ENCODE data around the gene NIT2. TPM values are rescaled to one million over a fixed set of nuclear protein-coding genes. Genes with fewer than 3 reads are reported as not detected.

Gene NIT2
- total RNA-seq, 4 donors from 2014 or later, result 13.5 to 45.2 (median 24.2) TPM

- Histone ChIP-seq H3K4me1 (no peaks in the 10 kb centered on the region), H3K36me3 (peaks cover 0 to 78% of the 10 kb centered on the region in 2 donors), H3K27me3 (no peaks in the 10 kb centered on the region), H3K4me3 (no peak overlapping the region), H3K9me3 (no peaks in the 10 kb centered on the region), H3K27ac (no peak overlapping the region)
- no peak for TF ChIP-seq CTCF (IDR thresholded peaks at IDR 0.05 in 4 of 5, conservative IDR thresholded peaks at IDR 0.05 in 1 of 5)
- no peak for TF ChIP-seq POLR2A (IDR thresholded peaks at IDR 0.05)
- ATAC-seq, result no peak
- intact Hi-C loops (cut with DNase I; ENCODE audit: low total_unique reads), result no loop called here
- DNase-seq, result no peak
- in situ Hi-C loops (cut with MboI; ENCODE audit: low sequenced_read_pairs in 4 of 4), result no loop called here
Measured at GRCh38 chr3:100384733-100385525, 50.4 kb downstream of the NIT2 start.

GRCh38 chr3:100386437-100387074, 52.0 kb downstream of the NIT2 start:
- no peak for ATAC-seq
- H3K4me1 ChIP-seq, result peaks cover 1 to 6% of the 10 kb centered on the region in 2 donors
- DNase-seq, result no peak
- intact Hi-C loops (cut with DNase I; ENCODE audit: low total_unique reads), result no loop called here
- H3K27ac ChIP-seq, result no peak overlapping the region
- no peak overlapping the region for H3K4me3 ChIP-seq
- TF ChIP-seq POLR2A (IDR thresholded peaks at IDR 0.05) (no peak), CTCF (IDR thresholded peaks at IDR 0.05 in 4 of 5, conservative IDR thresholded peaks at IDR 0.05 in 1 of 5) (no peak)
- H3K9me3 ChIP-seq, result no peaks in the 10 kb centered on the region
- no peaks in the 10 kb centered on the region for H3K27me3 ChIP-seq
- in situ Hi-C loops (cut with MboI; ENCODE audit: low sequenced_read_pairs in 4 of 4), result no loop called here
- peaks cover 0 to 62% of the 10 kb centered on the region in 2 donors for H3K36me3 ChIP-seq

- TF ChIP-seq POLR2A (IDR thresholded peaks at IDR 0.05), result no peak
- TF ChIP-seq CTCF (IDR thresholded peaks at IDR 0.05 in 4 of 5, conservative IDR thresholded peaks at IDR 0.05 in 1 of 5), result no peak
- Histone ChIP-seq H3K27me3 (no peaks in the 10 kb centered on the region), H3K9me3 (no peaks in the 10 kb centered on the region), H3K36me3 (peaks cover 0 to 37% of the 10 kb centered on the region in 2 donors), H3K4me1 (peaks cover 10 to 13% of the 10 kb centered on the region in 2 donors), H3K27ac (no peak overlapping the region), H3K4me3 (no peak overlapping the region)
- intact Hi-C loops (cut with DNase I; ENCODE audit: low total_unique reads), result no loop called here
- no peak for ATAC-seq
- DNase-seq, result no peak
- in situ Hi-C loops (cut with MboI; ENCODE audit: low sequenced_read_pairs in 4 of 4), result no loop called here
Measured at GRCh38 chr3:100389025-100389424, 54.5 kb downstream of the NIT2 start.

GRCh38 chr3:100395679-100396431, 61.3 kb downstream of the NIT2 start:
- ATAC-seq, result no peak
- in situ Hi-C loops (cut with MboI; ENCODE audit: low sequenced_read_pairs in 4 of 4), result no loop called here

More at GRCh38 chr3:100395679-100396431, 61.3 kb downstream of the NIT2 start:
- TF ChIP-seq CTCF (IDR thresholded peaks at IDR 0.05 in 4 of 5, conservative IDR thresholded peaks at IDR 0.05 in 1 of 5) (no peak), POLR2A (IDR thresholded peaks at IDR 0.05) (no peak)
- Histone ChIP-seq H3K9me3 (no peaks in the 10 kb centered on the region), H3K36me3 (no peaks in the 10 kb centered on the region), H3K4me3 (no peak overlapping the region), H3K27ac (peak overlapping the region in 2 of 4 donors; percentile 44 to 97), H3K4me1 (peaks cover 51 to 56% of the 10 kb centered on the region in 2 donors), H3K27me3 (no peaks in the 10 kb centered on the region)
- no peak for DNase-seq
- intact Hi-C loops (cut with DNase I; ENCODE audit: low total_unique reads), result no loop called here
